ENCODE measurements around the gene CAV2.

Gene CAV2

DNA sequence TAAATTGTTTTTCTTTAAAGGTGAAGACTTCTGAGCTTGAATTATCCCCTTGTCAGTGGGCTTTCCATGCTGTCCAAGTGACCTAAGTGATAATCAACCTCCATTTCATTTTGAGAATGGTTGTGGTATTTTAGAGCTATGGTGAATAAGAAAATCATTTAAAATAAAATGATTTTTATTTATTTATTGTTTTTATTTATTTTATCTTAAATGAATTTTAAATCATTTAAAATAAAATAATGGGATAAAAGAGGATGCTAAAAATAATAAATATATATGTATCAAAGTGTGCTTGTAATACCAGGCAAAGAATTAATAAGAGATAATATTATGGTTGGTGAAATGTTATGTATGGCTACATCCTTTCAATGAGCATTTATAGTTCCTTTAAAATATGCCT lies 49.8 kb downstream of the CAV2 start:
- no peak for DNase-seq

DNA sequence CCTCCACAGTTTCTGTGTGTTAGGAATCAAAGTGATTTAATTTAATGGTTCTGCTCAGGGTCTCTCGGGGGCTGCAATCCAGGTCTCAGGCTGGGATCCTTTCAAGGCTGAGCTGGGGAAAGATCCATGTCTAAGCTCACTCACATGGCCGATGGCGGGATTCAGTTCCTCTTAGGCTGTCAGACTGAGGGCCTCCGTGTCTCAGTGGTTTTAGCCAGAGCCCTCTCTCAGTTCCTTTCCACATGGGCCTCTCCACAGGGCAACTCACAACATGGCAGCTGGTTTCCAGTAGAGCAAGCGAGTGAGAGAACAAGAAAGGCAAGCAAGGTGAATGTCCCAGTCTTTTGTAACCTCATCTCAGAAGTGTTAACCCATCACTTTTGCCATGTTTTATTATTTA lies 52.2 kb downstream of the CAV2 start:
- DNase-seq = no peak

DNA sequence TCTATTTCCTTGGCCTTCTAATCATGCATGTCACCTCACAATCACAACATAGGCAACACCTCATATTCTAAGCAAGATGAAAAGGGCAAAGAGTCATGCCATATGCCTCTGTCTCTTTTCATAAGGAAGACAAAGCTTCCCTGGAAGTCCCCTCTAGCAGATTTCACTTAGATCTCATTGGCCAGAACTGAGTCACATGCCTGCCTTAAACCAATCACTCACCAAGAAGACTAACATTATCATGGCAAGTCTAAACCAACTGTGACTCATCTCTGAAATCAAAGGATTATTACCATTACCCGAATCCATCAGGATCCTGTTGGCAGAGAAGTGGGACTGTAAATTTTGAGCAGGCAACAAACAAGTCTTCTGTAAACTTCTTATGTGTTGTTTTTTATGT lies 53.1 kb downstream of the CAV2 start:
- DNase-seq = no peak

DNA sequence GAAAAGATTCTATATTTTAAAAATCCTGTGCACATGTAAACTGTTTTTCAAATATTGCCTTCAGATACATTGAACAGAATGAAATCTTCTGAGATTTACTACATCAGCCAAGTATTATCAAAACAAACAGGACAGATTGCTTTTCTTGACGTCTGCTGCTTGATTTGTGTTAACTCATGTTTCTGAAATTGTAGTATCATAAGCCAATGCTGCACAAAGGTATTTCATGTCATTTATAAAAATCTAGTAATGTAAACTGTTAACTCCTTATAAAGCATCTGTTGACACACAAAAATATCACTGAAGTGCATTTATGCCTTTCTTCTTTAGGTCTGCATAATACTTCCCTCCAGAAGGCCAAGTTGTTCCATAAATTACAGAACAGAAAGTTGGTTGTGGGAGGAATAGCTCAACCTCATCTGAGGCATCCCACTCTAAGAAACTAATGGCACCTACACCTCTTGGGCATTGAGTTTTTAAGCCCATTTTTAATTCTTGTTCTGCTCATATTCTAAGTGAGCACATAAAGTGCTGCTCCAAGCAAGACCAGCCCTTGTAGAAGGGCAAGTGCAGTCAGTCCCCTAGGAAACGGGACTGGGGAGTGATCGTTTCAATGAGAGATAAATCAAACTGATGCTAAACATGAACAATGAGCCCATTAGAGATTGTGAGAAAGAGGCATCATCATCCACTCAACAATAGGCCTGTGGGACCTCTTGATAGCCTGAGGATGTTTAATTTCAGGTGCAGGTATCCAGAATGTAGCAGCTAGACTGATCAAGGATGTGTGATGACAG lies 53.8 kb downstream of the CAV2 start:
- DNase-seq = no peak

DNA sequence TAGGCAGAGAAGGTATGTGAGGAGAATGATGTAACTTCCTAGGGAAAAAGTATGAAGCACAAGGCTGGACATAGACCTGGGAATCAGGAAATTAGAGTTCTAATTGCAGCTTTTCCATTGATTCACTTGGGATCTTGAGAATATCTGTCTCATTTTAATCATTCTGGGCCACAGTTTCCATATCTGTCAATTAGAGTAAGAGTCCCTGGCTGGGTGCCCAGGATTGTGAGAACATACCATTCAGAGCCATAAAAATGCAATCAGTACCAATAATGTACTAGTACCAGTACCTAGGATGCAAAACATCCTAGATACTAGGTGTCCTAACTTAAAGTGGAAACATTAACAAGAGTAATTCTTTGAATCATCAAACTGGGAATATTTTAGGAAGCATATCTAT lies 54.9 kb downstream of the CAV2 start:
- DNase-seq = no peak

DNA sequence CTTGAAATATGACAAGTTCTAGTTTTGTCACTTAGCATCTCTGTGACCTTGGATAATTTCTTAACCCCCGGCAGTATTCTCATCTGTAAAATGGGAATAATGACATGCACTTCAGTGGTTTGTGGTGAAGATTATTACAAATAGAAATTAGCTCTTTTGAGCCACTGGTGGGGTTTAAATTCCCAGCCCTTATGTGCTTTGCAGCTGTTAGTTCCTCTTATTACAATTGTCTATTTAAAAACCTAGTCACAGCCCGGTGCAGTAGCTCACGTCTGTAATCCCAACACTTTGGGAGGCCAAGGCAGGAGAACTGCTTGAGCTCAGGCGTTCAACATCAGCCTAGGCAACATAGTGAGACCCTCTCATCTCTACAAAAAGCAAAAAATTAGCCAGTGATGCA lies 55.4 kb downstream of the CAV2 start:
- no peak for DNase-seq

DNA sequence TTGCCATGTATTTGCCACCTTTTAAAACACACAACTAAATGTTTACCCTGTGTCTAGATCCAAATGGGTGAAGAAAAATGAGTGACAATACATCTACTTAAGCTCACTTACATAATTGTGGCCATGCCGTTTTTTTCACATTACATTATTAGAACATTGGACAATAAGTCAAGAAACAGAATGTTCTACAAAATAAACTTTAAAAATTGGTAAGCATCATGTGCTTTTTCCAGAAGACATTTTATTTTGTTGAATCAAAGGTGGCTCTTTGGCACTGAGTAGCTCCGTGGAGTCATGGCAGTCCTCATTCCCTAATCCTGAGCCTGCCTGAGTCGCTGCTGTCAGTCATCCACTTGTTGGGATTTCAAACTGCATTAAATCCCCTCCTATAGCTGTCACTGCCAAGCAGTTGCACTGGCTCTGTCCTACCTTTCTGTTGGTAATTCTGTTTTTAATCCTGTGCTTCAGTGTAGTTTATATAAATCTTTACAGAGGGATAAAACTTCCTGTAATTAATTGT lies 57.6 kb downstream of the CAV2 start:
- no peak for DNase-seq

DNA sequence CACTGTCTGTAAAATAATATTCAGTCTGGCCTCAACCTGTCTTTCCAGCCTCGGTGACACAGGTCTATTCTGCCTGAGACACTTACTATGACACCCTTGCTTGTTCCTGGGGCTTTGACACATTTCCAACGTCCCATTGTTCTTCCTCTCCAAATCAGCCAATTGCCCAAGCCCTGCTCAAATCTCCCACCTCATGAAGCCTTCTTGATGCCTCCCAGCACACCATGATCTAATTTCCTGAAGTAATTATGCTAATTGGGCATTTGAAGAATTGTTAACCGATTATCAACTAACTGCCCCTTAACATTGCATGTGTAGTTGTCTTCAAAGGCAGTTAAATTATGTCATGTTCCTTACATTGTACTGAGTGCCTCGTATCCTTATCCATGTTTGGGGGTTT lies 58.4 kb downstream of the CAV2 start:
- no peak for DNase-seq
